ENCODE data around the gene CCDC154.

DNA sequence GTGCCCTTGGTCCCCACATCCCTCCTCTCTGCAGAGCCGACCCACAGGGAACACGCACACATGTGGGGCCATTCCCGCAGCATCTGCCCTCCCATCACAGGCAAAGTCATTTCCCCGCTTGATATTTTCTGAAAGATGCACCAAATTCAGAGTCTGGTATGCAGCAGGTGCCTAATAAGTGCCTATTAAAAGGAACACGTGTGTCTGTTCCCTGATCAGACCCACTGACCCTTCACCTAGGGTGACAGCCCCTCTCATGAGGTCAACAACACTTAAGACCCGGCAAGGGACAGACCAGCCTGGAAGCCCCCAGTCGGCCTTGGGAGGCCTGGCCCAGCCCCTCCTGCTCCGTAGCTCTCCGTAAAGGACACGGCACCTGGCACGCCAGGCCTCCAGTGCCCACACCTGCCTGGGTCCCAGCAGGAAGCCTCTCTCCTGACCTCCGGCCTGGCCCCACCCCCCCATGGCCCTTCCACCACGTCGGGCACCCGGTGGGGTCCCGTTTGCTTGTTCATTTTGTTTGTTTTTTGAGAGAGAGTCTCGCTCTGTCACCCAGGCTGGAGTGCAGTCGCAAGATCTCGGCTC lies 49.9 kb downstream of the CCDC154 start:
- TF ChIP-seq, protein P1, sequence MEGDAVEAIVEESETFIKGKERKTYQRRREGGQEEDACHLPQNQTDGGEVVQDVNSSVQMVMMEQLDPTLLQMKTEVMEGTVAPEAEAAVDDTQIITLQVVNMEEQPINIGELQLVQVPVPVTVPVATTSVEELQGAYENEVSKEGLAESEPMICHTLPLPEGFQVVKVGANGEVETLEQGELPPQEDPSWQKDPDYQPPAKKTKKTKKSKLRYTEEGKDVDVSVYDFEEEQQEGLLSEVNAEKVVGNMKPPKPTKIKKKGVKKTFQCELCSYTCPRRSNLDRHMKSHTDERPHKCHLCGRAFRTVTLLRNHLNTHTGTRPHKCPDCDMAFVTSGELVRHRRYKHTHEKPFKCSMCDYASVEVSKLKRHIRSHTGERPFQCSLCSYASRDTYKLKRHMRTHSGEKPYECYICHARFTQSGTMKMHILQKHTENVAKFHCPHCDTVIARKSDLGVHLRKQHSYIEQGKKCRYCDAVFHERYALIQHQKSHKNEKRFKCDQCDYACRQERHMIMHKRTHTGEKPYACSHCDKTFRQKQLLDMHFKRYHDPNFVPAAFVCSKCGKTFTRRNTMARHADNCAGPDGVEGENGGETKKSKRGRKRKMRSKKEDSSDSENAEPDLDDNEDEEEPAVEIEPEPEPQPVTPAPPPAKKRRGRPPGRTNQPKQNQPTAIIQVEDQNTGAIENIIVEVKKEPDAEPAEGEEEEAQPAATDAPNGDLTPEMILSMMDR (IDR thresholded peaks at IDR 0.05; ENCODE audit: insufficient read depth, low read depth, low read length): no peak
- no peak for TF ChIP-seq EZH2 (IDR thresholded peaks at IDR 0.05; ENCODE audit: insufficient read depth, low read length)
